ENCODE measurements around the gene KLHL36.
"Not testable (repeated sequence)": the region's sequence is repeated elsewhere in the genome, so short reads cannot be mapped to it uniquely, and the experiment has no call there.

The KLHL36 gene

DNA sequence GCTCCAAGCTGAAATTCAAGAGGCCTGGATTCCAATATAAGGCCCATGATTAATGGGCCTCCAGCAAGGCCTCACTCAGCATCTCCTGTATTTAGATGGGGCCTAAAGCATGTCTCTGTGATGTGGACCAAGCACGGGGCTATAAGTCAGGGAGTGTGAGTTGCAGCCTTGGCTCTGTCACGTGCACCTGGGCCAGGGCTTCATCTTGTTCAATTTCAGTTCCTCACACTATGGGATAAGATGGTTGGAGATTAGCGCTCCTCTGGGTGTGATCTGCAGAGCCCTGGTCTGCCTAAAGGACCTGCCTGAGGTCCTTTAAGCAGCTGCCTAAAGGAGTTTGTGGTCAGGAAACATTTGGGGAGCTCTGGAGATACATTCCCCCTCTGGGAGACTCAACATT lies 25.2 kb downstream of the KLHL36 start:
- DNase-seq: no peak

- DNase-seq: no peak
These were observed 27.1 kb downstream of the KLHL36 start for GRCh38 chr16:84675423-84675822.

- DNase-seq: no peak
These were observed 27.6 kb downstream of the KLHL36 start for GRCh38 chr16:84675884-84676283.

DNA sequence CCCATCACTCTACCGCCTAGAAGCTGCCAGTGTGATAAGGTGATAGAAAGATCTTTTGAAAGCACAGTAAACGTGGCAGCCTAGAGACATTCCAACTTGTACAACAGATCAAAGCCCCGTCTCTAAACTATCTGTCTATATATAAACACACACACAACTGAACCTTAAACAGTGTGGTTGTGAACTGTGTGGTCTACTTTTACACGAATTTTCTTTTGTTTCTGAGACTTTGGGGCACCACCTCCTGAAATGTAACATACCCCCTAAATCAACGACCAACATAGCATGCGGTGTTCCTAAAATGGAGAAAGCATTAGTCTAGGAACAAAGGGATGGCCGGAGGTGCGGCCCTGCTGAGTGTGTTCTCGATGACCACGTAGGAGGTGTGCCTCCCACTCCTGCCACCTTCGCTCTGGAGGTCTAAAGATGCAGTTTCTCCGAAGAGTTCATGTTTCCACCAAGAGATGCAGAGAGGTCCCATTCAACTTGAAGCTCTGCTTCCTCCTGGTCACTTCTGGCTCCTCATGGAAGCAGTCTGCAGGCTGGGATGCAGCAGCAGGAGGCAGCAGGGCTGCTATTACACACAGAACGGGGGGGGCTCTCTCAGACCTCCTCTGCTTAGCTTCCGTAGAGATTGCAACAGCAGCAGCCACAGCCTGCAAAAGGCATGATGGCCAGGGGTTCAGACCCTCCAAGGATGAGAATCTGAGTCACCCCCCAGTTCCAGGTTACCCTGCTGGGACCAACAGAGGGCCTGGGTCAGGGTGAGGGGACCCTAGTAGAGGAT lies 28.9 kb downstream of the KLHL36 start:
- DNase-seq: no peak

DNA sequence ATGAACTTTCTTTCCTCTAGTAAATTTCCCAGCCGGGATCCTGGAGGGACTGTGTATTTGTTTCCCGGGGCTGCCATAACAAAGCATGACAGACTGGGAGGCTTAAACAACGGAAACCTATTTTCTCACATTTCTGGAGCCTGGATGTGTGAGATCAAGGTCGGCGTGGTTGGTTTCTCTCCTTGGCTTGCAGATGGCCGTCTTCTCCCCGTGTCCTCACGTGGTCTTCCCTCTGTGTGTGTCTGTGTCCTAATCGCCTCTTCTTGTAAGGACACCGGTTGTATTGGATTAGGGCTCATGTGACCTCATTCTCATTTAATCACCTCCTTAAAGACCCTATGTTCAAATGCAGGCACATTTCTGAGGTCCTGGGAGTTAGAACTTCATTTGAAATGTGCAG lies 29.5 kb downstream of the KLHL36 start:
- DNase-seq: no peak

GRCh38 chr16:84678541-84678940 lies 30.2 kb downstream of the KLHL36 start:
- no peak for DNase-seq

GRCh38 chr16:84680165-84680842 lies 32.0 kb downstream of the KLHL36 start:
- DNase-seq: no peak

GRCh38 chr16:84680843-84681629 lies 32.7 kb downstream of the KLHL36 start:
- DNase-seq: no peak

DNA sequence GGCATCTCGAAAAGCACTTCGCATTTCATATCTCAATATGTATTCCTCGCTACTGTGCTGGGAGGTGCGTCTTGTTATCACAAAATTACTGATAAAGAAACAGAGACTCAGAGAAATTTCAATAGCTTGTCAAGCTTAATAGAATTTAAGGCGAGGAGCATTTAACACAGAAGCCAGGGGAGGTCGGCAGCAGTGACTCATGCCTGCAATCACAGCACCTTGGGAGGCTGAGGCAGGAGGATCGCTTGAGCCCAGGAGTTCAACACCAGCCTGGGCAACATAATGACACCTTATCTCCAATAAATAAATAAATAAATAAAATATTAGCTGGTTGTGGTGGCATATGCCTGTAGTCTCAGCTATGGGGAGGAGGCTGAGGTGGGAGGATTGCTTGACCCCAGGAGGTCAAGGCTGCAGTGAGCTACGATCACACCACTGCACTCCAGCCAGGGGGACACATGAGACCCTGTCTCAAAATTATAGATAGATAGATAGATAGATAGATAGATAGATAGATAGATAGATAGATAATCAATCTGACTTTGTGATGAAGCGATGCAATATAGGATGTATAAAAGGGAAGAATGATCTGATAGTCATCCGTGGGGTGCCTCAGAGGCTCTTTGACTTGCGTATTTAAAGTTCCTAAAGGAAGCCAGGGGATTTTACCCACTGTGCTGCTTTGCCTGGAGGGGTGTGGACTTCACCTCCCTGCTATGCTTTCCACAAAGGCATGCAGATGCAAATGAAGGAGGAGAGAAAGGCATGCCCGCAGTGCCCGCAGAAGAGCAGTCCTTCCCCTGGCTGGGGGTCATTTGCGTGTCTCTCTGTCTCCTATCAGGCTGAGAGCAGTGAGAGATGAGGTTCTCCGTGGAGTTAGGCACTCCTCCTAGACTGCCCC lies 35.6 kb downstream of the KLHL36 start:
- DNase-seq: no peak

GRCh38 chr16:84684592-84684965 lies 36.3 kb downstream of the KLHL36 start:
- no peak for DNase-seq

DNA sequence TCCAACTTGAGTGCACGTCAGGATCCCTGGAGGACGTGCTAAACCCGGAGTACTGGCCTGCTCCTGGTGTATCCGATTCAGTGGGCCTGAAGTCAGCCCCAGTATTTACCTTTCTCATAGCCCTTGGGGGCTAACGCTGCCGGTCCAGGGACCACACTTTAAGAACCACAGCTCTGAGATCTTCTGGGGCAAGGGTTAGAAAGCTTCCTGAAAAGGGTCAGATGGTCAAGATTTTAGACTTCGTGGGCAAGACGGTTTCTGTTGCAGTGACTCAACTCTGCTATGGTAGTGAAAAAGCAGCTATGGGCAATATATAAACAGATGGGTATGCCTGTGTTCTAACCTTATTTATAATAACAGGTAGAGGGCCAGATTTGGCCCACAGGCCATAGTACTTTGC lies 36.9 kb downstream of the KLHL36 start:
- DNase-seq: no peak

- no peak for DNase-seq
These were observed 38.5 kb downstream of the KLHL36 start for GRCh38 chr16:84686707-84687298.

- no peak for DNase-seq
These were observed 39.4 kb downstream of the KLHL36 start for GRCh38 chr16:84687715-84688114.

DNA sequence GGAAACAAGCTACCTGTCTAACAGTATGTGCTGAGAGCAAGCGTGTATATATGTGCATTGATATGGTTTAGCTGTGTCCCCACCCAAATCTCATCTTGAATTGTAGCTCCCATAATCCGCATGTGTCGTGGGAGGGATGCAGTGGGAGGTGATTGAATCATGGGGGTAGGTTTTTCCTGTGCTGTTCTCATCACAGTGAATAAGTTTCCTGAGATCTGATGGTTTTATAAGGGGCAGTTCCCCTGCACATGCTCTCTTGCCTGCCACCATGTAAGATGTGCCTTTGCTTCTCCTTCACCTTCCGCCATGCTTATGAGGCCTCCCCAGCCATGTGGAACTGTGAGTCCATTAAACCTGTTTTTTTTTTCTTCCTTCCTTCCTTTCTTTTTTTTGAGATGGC lies 39.9 kb downstream of the KLHL36 start:
- not testable (repeated sequence) for DNase-seq

GRCh38 chr16:84689111-84689510 lies 40.8 kb downstream of the KLHL36 start:
- DNase-seq: no peak

- DNase-seq: no peak
These were observed 41.9 kb downstream of the KLHL36 start for GRCh38 chr16:84690088-84690819.

- no peak for DNase-seq
These were observed 44.3 kb downstream of the KLHL36 start for GRCh38 chr16:84692451-84693214.

- not testable (repeated sequence) for DNase-seq
These were observed 45.6 kb downstream of the KLHL36 start for GRCh38 chr16:84693869-84694268.

DNA sequence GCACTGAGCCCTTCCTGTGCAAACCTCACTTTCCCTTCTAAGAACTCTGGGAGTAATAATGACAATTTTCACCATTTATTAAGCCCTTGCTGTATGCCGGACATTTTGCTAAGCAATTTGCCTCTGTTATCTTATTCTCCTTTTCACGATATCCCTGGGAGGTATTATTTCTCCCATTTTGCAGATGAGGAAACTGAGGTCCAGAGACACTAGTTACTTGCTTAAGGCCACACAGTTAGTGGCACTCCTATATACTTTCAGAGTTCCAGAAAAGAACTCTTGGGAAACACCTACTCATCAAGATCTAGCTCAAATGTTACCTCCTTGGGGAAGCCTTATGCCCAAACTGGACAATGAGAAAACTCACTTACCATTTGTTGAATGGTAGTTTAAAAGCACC lies 46.7 kb downstream of the KLHL36 start:
- DNase-seq: no peak

GRCh38 chr16:84699147-84699711 lies 50.9 kb downstream of the KLHL36 start:
- no peak for DNase-seq
